Endothelial cell (in vitro differentiated cells): ENCODE data around the gene MPHOSPH6. TPM values are rescaled to one million over a fixed set of nuclear protein-coding genes. Genes with fewer than 3 reads are reported as not detected.

Source experiments
- DNase-seq: peaks from one replicate; pipeline ENCODE4 v3.0.0; 2021; ENCODE audit warnings: low spot score
- H3K27ac Mint-ChIP-seq: one replicate; pipeline ENCODE4 v1.8.0; 2021; ENCODE audit warnings: mixed read lengths, inconsistent platforms; ENCODE audit not compliant: unreplicated experiment
- H3K27me3 Mint-ChIP-seq: one replicate; pipeline ENCODE4 v1.8.0; 2021; ENCODE audit warnings: mild to moderate bottlenecking, moderate library complexity, mixed read lengths, inconsistent platforms; ENCODE audit not compliant: unreplicated experiment
- H3K36me3 Mint-ChIP-seq: one replicate; pipeline ENCODE4 v1.8.0; 2021; ENCODE audit warnings: mild to moderate bottlenecking, low read depth, mixed read lengths, inconsistent platforms; ENCODE audit not compliant: unreplicated experiment
- H3K4me1 Mint-ChIP-seq: one replicate; pipeline ENCODE4 v1.8.0; 2021; ENCODE audit warnings: mild to moderate bottlenecking, mixed read lengths, inconsistent platforms; ENCODE audit not compliant: unreplicated experiment
- H3K4me3 Mint-ChIP-seq: one replicate; pipeline ENCODE4 v1.8.0; 2021; ENCODE audit warnings: mild to moderate bottlenecking, mixed read lengths, inconsistent platforms; ENCODE audit not compliant: unreplicated experiment
- H3K9me3 Mint-ChIP-seq: one replicate; pipeline ENCODE4 v1.8.0; 2021; ENCODE audit warnings: mixed read lengths, inconsistent platforms; ENCODE audit not compliant: unreplicated experiment
- total RNA-seq: library from RNA; stranded (reverse); fragmentation: NEBNext Ultra II Directional; extraction: Animal tissue kit (Norgen Biotek cat#: 25700); gene quantifications from one replicate; pipeline ENCODE4 v1.2.1, GENCODE V29; 2021; ENCODE audit not compliant: unreplicated experiment
- TF ChIP-seq, protein P1 (sequence below): fragments of 200-600 bp; sonication (generic); IDR thresholded peaks from one replicate; pipeline ENCODE4 v1.5.0; 2021; ENCODE audit warnings: antibody characterized with exemption; ENCODE audit not compliant: unreplicated experiment

The MPHOSPH6 gene
- total RNA-seq, 1 donor from 2014 or later = 18.5 TPM

DNA sequence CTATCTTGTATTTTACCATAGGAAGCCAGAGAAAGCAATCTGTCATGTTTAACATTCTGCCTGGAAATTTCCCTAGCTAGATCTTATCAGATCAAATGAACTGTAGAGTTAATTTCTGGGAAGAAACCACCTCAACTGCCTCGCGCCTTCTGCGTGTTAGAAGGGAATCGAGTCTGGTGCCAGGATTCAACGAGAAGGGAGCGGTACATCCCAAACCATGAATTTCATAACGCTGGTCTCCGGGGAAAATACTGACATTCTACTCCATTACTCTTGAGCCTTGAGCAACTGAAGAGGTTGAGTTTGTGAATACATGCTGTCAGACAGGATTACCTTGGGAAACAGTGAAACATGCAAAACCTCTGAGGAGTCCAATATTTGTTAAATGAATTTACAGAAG, 35.2 kb downstream of the MPHOSPH6 start:
- no peak for DNase-seq
- H3K9me3 Mint-ChIP-seq = no peaks in the 10 kb centered on the region

DNA sequence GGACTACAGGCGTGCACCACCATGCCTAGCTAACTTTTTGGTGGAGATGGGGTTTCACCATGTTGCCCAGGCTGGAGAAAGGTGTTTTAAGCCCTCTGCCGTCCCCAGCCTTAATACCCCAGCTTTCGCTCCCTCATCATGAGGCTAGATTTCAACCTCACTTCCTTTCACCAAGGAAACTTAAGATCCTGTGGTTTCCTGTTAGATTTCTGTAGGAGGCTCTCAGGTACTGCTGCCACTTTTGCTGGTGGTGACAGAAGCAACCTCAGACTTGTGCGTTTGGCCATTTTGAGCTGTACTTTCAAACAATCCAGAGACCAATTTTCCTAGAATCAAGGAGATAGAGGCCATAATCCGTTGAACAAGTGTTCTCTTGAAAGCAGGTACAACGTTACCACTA, 36.2 kb downstream of the MPHOSPH6 start:
- Mint-ChIP-seq H3K4me1 (peaks cover 14% of the 10 kb centered on the region), H3K36me3 (no peaks in the 10 kb centered on the region), H3K27ac (no peak overlapping the region), H3K27me3 (no peaks in the 10 kb centered on the region), H3K4me3 (no peak overlapping the region), H3K9me3 (no peaks in the 10 kb centered on the region)
- TF ChIP-seq, protein P1, sequence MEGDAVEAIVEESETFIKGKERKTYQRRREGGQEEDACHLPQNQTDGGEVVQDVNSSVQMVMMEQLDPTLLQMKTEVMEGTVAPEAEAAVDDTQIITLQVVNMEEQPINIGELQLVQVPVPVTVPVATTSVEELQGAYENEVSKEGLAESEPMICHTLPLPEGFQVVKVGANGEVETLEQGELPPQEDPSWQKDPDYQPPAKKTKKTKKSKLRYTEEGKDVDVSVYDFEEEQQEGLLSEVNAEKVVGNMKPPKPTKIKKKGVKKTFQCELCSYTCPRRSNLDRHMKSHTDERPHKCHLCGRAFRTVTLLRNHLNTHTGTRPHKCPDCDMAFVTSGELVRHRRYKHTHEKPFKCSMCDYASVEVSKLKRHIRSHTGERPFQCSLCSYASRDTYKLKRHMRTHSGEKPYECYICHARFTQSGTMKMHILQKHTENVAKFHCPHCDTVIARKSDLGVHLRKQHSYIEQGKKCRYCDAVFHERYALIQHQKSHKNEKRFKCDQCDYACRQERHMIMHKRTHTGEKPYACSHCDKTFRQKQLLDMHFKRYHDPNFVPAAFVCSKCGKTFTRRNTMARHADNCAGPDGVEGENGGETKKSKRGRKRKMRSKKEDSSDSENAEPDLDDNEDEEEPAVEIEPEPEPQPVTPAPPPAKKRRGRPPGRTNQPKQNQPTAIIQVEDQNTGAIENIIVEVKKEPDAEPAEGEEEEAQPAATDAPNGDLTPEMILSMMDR = no peak
- no peak for DNase-seq

More for the DNA sequence above, 35.2 kb downstream of the MPHOSPH6 start:
- H3K36me3 Mint-ChIP-seq = no peaks in the 10 kb centered on the region
- TF ChIP-seq, protein P1 = no peak
- no peak overlapping the region for H3K4me3 Mint-ChIP-seq
- no peaks in the 10 kb centered on the region for H3K27me3 Mint-ChIP-seq
- peaks cover 17% of the 10 kb centered on the region for H3K4me1 Mint-ChIP-seq
- H3K27ac Mint-ChIP-seq = no peak overlapping the region

DNA sequence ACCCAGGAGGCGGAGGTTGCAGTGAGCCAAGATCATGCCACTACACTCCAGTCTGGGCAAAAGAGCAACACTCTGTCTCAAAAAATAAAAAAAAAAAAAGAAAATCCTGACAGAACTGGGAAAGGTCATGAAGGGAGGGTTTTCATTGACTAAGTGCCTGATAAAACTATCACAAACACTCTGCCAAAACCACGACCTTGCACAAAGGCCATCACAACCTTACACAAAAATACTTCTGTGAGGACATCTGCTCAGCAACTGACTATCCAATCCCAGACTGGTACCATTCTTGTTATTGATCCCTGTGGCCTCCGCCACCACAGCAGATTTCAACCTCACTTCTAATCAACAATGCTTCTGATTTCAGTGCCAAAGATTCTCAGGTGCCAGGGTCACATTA, 40.1 kb downstream of the MPHOSPH6 start:
- DNase-seq = no peak
- peaks cover 1% of the 10 kb centered on the region for H3K27me3 Mint-ChIP-seq
- no peaks in the 10 kb centered on the region for H3K36me3 Mint-ChIP-seq
- peaks cover 5% of the 10 kb centered on the region for H3K4me1 Mint-ChIP-seq
- no peaks in the 10 kb centered on the region for H3K9me3 Mint-ChIP-seq
- no peak overlapping the region for H3K27ac Mint-ChIP-seq
- no peak overlapping the region for H3K4me3 Mint-ChIP-seq
- TF ChIP-seq, protein P1 = no peak

DNA sequence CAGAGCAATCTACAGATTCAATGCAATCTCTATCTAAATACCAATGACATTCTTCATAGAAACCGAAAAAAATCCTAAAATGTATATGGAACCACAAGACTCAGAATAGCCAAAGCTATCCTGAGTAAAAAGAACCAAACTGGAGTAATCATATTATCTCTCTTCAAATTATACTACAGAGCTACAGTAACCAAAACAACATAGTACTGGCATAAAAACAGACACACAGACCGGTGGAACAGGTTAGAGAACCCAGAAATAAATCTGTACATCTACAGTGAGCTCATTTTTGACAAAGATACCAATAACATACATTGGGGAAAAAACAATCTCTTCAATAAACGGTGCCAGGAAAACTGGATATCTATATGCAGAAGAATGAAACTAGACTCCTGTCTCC, 45.4 kb downstream of the MPHOSPH6 start:
- TF ChIP-seq, protein P1 = no peak
- Mint-ChIP-seq H3K27ac (no peak overlapping the region), H3K4me3 (no peak overlapping the region), H3K4me1 (no peaks in the 10 kb centered on the region), H3K36me3 (no peaks in the 10 kb centered on the region), H3K9me3 (no peaks in the 10 kb centered on the region), H3K27me3 (peaks cover 1% of the 10 kb centered on the region)
- DNase-seq = no peak

DNA sequence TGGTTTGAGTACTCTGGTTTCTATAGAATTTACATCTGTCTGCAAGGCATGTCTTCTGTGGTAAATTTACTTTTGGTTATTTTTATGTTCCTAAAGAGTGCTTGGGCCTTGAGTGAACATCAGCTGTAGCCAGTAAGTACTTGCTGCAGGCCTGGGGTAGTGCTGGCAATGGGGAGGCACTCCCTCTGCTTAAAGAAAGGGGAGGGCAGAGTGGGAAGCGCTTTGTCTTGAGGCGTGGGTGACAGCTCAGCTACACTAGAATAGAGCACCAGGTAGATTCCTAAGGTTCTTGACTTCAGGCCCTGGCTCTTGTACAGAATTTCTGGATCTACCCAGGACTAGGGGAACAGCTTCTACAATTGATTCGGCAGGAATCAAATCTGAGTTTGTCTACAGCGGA, 50.6 kb downstream of the MPHOSPH6 start:
- no peaks in the 10 kb centered on the region for H3K36me3 Mint-ChIP-seq
- no peaks in the 10 kb centered on the region for H3K4me1 Mint-ChIP-seq
- H3K27me3 Mint-ChIP-seq = no peaks in the 10 kb centered on the region
- DNase-seq = no peak
- no peak overlapping the region for H3K27ac Mint-ChIP-seq
- no peaks in the 10 kb centered on the region for H3K9me3 Mint-ChIP-seq
- TF ChIP-seq, protein P1 = no peak
- no peak overlapping the region for H3K4me3 Mint-ChIP-seq
